AG09309 (cell line): Measurements from ENCODE around the gene BCL2L13.
"Not testable (repeated sequence)": the region's sequence is repeated elsewhere in the genome, so short reads cannot be mapped to it uniquely, and the experiment has no call there.

Source experiments
- DNase-seq: peaks from one replicate; pipeline ENCODE4 v3.0.0-alpha.2; 2010; ENCODE audit warnings: low read depth
- H3K4me3 ChIP-seq: 2 replicates; pipeline ENCODE4 v1.5.1; 2011; ENCODE audit warnings: mild to moderate bottlenecking, low read depth, low read length, moderate library complexity; ENCODE audit not compliant: control insufficient read depth
- TF ChIP-seq, protein P1 (sequence below): IDR thresholded peaks from 2 replicates; pipeline ENCODE4 v1.5.1; 2011; ENCODE audit warnings: mild to moderate bottlenecking, low read depth, low read length, inconsistent platforms; ENCODE audit not compliant: insufficient read depth, control insufficient read depth; ENCODE audit errors: missing control alignments

BCL2L13 gene

DNA sequence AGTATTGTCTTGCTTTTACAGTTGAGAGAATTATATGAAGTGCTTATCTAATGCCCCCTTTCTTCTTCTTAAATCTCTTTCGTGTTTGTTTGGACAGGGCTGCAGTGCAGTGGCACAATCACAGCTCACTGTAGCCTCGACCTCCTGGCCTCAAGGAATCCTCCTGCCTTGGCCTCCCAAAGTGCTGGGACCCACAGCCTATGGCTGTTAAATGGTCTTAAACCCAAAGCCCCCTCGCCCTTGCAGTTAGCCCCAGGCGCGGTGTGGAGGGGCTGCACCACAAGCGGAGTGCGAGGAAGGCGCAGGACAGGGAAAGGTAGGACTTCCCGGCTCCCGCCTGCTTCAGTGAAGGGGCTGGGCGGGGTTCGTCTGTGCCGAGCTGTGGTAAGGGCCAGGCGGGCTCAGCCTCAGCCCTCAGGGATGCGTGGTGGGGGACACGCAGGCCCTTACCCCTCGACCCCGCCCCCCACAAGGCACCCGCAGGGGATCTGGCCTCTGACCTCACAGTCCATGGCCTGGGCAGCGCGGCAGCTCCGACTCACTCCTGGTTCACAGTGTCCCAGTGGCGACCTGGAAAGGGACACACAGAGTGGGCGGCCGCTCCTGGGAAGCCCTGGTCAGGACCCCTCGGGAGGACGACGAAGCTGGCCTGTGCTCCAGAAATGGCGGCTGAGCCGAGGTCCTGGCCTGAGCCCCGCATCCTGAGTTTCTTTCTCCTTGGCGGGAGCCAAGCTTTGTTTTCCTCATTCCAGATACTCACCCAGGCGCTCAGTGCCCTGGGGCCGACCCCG lies 111.2 kb downstream of the BCL2L13 start:
- TF ChIP-seq, protein P1, sequence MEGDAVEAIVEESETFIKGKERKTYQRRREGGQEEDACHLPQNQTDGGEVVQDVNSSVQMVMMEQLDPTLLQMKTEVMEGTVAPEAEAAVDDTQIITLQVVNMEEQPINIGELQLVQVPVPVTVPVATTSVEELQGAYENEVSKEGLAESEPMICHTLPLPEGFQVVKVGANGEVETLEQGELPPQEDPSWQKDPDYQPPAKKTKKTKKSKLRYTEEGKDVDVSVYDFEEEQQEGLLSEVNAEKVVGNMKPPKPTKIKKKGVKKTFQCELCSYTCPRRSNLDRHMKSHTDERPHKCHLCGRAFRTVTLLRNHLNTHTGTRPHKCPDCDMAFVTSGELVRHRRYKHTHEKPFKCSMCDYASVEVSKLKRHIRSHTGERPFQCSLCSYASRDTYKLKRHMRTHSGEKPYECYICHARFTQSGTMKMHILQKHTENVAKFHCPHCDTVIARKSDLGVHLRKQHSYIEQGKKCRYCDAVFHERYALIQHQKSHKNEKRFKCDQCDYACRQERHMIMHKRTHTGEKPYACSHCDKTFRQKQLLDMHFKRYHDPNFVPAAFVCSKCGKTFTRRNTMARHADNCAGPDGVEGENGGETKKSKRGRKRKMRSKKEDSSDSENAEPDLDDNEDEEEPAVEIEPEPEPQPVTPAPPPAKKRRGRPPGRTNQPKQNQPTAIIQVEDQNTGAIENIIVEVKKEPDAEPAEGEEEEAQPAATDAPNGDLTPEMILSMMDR = no peak
- H3K4me3 ChIP-seq = no peak overlapping the region
- no peak for DNase-seq

DNA sequence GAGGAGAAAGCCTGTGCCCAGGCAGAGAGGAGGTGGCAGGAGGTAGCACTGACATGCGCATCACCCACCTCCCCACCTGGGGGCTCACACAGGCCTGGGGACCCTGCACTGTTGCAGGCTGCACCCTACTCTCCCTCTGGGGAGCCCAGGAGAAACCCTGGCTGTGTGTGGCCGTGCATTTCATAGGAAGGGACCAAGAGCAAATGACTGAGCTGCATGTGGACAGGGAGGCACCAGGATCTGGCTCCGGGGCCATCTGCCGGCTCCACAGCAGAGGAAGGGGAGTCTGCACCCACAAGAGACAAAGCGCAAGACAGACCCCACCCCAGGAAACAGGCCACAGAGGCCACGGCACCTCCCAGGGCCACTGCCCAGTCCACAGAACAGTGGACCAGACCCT lies 113.0 kb downstream of the BCL2L13 start:
- H3K4me3 ChIP-seq = no peak overlapping the region
- DNase-seq = no peak
- TF ChIP-seq, protein P1 = no peak

DNA sequence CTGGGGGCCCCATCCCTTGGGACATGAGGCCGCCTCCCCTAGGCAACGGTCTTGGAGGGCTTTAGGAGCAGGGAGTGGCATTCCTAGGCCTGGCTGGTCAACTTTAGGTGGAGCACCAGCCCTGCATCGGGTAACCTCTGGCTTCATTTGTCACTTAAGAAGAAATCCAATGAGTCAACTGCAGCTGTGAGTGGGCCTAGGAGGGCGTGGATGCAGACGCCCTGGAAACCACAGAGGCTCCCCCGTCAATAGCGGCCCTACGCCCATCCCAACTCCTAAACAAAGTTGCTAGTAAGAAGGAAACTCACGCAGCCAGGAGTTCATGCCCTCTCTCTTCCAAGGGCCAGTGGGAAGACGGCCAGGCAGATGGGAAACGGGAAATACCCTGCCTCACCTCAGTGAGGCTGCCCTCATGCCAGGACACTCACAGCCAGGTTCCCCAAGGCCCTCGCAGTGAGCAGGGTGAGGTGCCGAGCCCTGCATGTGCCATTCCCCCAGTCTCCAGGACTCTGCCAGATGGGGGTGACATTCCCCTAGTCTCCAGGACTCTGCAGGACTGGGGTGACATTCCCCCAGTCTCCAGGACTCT lies 114.9 kb downstream of the BCL2L13 start:
- no peak for DNase-seq
- TF ChIP-seq, protein P1 = no peak
- no peak overlapping the region for H3K4me3 ChIP-seq

DNA sequence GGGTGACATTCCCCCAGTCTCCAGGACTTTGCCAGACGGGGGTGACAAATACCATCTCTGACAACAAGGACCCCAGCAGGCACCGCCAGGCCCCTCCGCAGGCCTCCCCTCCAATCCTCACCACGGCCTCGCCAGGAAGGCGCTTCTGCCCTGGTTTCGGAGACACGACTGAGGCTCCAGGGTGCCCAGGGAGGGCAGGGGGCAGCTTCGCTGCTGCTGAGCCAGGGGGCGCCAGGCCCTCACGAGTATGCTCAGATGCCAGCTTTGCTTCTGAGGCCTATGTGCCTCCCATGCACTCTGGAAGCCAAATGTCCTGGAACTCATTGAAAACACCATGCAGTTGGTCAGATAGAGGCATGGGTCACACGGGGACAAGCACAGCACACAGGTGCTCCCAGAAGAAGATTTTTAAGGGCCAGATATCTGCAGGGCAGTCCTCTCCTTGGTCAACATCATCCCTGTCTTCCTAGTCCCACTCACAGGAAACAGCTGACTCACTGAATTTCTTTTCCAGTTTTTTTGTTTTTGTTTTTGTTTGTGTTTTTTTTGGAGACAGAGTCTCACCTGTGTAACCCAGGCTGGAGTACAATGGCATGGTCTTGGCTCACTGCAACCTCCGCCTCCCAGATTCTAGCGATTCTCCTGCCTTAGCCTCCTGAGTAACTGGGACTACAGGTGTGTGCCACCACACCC lies 115.8 kb downstream of the BCL2L13 start:
- no peak for DNase-seq
- no peak overlapping the region for H3K4me3 ChIP-seq
- TF ChIP-seq, protein P1 = peak; percentile 18

DNA sequence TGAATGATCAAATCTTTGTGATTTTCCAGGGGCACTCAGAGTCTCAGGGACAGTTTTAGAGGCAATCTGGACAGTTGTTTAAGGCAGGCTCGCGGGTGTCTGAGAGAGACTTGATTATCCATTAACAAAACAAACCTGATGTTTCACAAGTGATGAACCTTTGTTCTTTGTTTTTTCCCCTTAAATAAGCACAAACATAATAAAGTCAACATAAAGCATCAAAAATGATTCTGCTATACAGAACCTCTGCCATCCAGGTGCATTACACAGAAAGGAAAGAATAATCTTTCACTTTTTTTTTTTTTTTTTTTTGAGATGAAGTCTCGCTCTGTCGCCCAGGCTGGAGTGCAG lies 122.6 kb downstream of the BCL2L13 start:
- no peak overlapping the region for H3K4me3 ChIP-seq
- TF ChIP-seq, protein P1 = no peak
- DNase-seq = no peak

DNA sequence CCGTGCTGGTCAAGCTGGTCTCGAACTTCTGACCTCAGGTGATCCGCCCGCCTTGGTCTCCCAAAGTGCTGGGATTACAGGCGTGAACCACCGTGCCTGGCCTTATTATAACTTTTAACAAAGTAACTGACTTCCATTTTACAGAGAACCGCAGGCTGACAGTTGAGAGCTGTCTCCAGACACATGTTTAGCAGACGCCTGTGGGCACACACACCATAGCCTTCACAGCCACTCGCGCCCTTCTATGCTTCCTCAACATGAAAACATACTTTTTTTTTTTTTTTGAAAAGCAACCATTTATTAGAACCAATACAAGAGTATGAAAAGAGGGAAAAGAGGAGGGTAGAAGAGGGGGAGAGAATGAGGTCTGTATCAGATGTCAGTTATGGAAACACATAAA lies 124.9 kb downstream of the BCL2L13 start:
- not testable (repeated sequence) for DNase-seq

DNA sequence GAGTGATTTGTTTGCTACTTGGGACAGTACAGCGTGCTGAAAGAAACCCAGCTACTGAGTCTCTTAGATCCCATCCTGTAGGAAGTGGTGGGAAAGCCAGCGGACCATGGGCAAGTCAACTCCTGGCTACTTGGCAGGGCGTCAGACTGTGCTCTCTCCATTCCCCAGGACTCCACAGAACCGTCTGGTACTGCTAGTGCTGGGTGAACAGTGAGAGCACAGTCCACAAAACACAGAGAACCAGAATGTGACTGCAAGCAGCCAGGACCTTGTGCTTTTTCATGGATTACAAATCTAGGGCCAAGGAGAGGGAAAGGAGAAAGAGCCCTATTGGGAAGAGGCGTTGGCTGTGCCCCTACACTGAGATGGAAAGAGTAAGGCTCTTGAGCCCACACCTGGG lies 125.5 kb downstream of the BCL2L13 start:
- TF ChIP-seq, protein P1 = no peak
- H3K4me3 ChIP-seq = no peak overlapping the region
- no peak for DNase-seq

More for the DNA sequence above, 124.9 kb downstream of the BCL2L13 start:
- H3K4me3 ChIP-seq = not testable (repeated sequence)

DNA sequence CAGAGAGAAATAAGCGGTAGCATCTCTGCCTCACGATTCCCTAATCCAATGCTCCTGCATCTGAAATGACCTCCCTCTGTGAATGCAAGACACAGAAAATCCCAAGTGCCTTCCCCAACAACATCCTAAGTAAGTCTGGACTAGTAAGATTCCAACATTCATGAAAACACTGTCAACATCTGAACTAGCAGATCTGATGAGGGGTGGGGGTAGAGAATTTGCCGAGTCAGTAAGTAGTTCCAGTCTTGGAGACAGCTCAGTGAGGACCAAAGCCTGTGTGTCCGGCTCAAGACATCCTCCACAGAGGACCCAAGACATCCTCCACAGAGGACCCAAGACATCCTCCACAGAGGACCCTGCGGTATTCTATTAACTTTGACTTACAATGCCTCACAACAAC lies 126.3 kb downstream of the BCL2L13 start:
- DNase-seq = not testable (repeated sequence)

More for the DNA sequence above, 126.3 kb downstream of the BCL2L13 start:
- not testable (repeated sequence) for H3K4me3 ChIP-seq
